Nephron progenitor cell (in vitro differentiated cells): Measurements from ENCODE around the gene TMEM235.

ENCODE experiments used
- DNase-seq: peaks from one replicate; pipeline ENCODE4 v3.0.0; 2021
- H3K27ac Mint-ChIP-seq: 2 replicates; pipeline ENCODE4 v1.8.0; 2021; ENCODE audit warnings: mild to moderate bottlenecking, moderate library complexity, mixed read lengths
- H3K27me3 Mint-ChIP-seq: 2 replicates; pipeline ENCODE4 v1.8.0; 2021; ENCODE audit warnings: mild to moderate bottlenecking, low read depth, mixed read lengths; ENCODE audit not compliant: poor library complexity
- H3K36me3 Mint-ChIP-seq: 2 replicates; pipeline ENCODE4 v1.8.0; 2021; ENCODE audit warnings: low read depth, mixed read lengths
- H3K4me1 Mint-ChIP-seq: 2 replicates; pipeline ENCODE4 v1.8.0; 2021; ENCODE audit warnings: mixed read lengths
- H3K4me3 Mint-ChIP-seq: 2 replicates; pipeline ENCODE4 v1.8.0; 2021; ENCODE audit warnings: mild to moderate bottlenecking, moderate library complexity, mixed read lengths
- H3K9me3 Mint-ChIP-seq: 2 replicates; pipeline ENCODE4 v1.8.0; 2021; ENCODE audit warnings: mild to moderate bottlenecking, moderate library complexity, mixed read lengths
- CTCF ChIP-seq: fragments of 200-600 bp; sonication (generic); IDR thresholded peaks from 2 replicates; pipeline ENCODE4 v1.5.0; 2021; ENCODE audit warnings: antibody characterized with exemption

TMEM235 gene

GRCh38 chr17:78281249-78281845 is 49.9 kb downstream of the TMEM235 start:
- Mint-ChIP-seq H3K4me1 (peaks cover 34% of the 10 kb centered on the region), H3K9me3 (no peaks in the 10 kb centered on the region), H3K27me3 (peaks cover 4% of the 10 kb centered on the region), H3K4me3 (no peak overlapping the region), H3K27ac (peak overlapping the region; percentile 71), H3K36me3 (no peaks in the 10 kb centered on the region)
- DNase-seq = no peak
- TF ChIP-seq CTCF = no peak

DNA sequence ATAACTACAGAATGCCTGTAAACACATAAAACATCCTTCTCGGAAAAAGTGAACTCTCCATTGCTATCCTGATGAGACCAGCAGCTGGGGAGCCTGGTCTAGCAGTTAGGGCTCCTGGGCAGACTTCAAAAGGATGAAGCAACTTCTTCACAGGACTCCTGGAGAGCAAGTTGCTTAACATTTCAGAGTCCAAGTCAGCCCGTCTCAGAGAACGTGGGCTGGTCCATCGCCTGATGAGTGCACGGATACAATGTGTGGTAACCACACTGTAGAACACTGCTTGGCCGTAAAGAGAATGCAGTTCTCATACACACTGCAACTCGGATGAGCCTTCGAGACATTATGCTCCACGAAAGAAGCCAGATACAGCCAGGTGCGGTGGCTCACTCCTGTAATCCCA is 52.7 kb downstream of the TMEM235 start:
- no peaks in the 10 kb centered on the region for H3K9me3 Mint-ChIP-seq
- no peaks in the 10 kb centered on the region for H3K36me3 Mint-ChIP-seq
- no peak for TF ChIP-seq CTCF
- no peak for DNase-seq
- H3K4me1 Mint-ChIP-seq = peaks cover 27% of the 10 kb centered on the region
- no peak overlapping the region for H3K4me3 Mint-ChIP-seq
- no peak overlapping the region for H3K27ac Mint-ChIP-seq
- H3K27me3 Mint-ChIP-seq = peaks cover 4% of the 10 kb centered on the region

- Mint-ChIP-seq H3K27ac (no peak overlapping the region), H3K27me3 (no peaks in the 10 kb centered on the region), H3K4me1 (peaks cover under 1% of the 10 kb centered on the region), H3K36me3 (no peaks in the 10 kb centered on the region), H3K9me3 (no peaks in the 10 kb centered on the region), H3K4me3 (no peak overlapping the region)
- DNase-seq = no peak
- no peak for TF ChIP-seq CTCF
Observed at GRCh38 chr17:78289004-78289403, 57.6 kb downstream of the TMEM235 start.

GRCh38 chr17:78289802-78290363 is 58.5 kb downstream of the TMEM235 start:
- Mint-ChIP-seq H3K36me3 (no peaks in the 10 kb centered on the region), H3K27me3 (no peaks in the 10 kb centered on the region), H3K27ac (no peak overlapping the region), H3K9me3 (no peaks in the 10 kb centered on the region), H3K4me3 (no peak overlapping the region), H3K4me1 (peaks cover 9% of the 10 kb centered on the region)
- DNase-seq = peak; percentile 71
- TF ChIP-seq CTCF = peak; percentile 62
